Panc1 (cell line): ENCODE results near the gene CBX3.

Experiments used
- CTCF ChIP-seq: fragments of 450-650 bp; IDR thresholded peaks from 2 replicates; pipeline ENCODE4 v1.5.1; 2017; ENCODE audit warnings: mild to moderate bottlenecking
- POLR2AphosphoS5 ChIP-seq: IDR thresholded peaks from 2 replicates; pipeline ENCODE4 v1.6.1; 2012; ENCODE audit warnings: mild to moderate bottlenecking, low read depth, low read length, moderate library complexity
- SIN3A ChIP-seq: IDR thresholded peaks from 2 replicates; pipeline ENCODE4 v1.6.1; 2012; ENCODE audit warnings: low read depth, mild to moderate bottlenecking, low read length, moderate library complexity, borderline replicate concordance; ENCODE audit not compliant: insufficient read depth
- TCF7L2 ChIP-seq: IDR thresholded peaks from 2 replicates; pipeline ENCODE4 v1.6.1; 2011; ENCODE audit warnings: mild to moderate bottlenecking, low read depth, low read length, inconsistent platforms

DNA sequence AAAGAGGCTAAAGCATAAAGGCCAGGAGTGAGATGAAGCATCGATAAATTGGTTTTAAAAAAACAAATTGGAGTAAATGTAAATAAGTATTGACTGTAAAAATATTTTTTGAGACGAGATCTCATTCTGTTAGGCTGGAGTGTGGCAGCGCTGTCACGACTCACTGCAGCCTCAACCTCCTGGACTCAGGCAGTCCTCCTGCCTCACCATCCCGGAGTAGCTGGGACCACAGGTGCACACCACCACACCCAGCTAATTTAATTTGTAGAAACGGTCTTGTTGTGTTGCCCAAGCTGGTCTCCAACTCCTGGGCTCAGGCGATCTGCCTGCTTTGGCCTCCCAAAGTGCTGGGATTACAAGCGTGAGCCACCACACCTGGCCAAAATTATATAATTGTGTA, 18.8 kb upstream of the CBX3 start:
- TF ChIP-seq CTCF (no peak), SIN3A (no peak), POLR2AphosphoS5 (no peak), TCF7L2 (no peak)
